GM19452 (cell line): Measurements from ENCODE around the gene NPAS3.

ENCODE experiments used
- ATAC-seq: cut with Tn5 transposase; IDR thresholded peaks from one replicate; pipeline ENCODE4 v1.9.1; 2021; ENCODE audit not compliant: unreplicated experiment

NPAS3 gene

DNA sequence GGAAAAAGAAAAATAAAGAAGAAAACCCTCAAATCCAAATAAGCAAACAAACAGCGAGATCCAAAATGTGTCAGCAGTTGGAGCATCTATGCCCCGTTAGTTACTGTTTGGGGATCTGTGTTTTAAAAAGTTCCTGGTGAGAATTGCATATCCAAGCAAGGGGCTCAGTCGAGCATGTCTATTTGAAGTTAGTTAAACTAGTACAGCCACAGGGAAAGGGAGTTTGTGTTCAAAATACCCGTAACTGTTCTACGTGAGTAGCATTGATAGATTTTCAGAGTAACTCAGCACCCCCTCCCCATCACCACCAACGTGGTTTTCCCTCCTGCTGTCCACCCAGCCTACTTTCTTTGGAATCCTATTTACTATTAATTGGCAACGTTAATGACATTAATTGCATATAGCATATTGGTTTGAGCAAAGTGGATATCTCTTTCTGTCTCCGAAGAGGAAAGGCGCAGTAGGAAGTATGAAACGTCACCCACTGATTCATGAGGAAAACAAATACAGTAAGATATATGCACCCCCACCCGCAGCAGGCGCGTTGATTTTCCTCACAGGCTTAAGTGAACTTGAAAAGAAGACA lies 1.5 kb downstream of the NPAS3 start:
- no peak for ATAC-seq

DNA sequence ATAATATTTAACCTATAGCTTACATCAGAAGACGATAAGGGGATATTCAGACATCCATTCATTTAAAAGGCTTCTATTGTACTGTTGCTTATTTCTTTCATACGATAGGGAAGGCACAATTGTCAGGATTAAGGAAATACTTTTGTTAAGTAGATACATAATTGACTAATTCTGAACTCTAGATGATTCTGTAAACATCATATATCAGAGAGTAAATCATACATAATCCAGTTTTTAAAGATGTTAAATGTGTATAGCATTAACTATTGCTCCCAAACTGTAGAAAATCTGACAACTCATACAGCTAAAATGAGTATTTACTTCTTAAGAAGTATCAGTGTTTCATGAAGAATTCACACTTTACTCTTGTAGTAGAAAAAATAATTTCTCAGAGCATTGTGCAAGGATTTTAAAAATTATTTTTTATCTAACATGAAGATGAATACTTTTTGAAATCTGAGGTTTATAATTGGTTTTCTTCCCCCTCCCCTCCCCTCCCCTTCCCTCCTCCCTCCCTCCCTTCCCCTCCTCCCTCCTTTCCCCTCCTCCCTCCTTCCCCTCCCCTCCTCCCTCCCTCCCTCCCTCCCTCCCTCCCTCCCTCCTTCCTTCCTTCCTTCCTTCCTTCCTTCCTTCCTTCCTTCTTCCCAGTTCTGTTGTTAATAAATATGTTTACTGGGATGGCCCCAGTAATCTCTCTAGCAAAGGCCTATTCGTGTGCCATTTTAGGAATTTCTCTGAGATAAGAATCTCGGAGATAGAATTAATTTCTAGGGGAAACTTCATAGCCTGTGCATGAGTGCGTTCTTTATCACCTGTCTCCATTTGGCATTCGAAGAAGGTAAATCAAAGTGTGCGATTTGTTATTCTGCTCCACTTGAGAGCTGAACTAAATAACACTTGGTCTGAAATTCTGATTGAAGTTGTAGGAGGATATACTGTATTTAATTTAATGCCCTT lies 2.3 kb downstream of the NPAS3 start:
- no peak for ATAC-seq

GRCh38 chr14:32941668-32942065 lies 3.0 kb downstream of the NPAS3 start:
- ATAC-seq, result no peak

DNA sequence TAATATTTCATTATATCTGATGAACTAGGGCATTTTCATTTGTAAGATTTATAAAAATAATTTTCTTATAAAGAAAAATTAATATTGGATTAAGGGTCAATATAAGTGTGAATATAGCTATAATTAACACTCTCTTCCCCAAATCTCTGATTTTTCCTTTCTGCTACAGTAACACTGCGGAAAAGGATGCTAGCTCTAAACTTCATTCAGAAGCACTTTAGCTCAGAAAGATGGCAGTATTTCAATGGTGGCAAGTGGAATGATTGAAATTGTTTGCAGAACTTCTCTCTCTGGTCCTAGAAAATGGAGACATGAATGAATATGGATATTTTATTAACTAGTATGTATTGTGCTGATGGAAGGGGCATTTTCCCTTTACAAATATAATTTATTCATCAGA lies 8.4 kb downstream of the NPAS3 start:
- no peak for ATAC-seq

DNA sequence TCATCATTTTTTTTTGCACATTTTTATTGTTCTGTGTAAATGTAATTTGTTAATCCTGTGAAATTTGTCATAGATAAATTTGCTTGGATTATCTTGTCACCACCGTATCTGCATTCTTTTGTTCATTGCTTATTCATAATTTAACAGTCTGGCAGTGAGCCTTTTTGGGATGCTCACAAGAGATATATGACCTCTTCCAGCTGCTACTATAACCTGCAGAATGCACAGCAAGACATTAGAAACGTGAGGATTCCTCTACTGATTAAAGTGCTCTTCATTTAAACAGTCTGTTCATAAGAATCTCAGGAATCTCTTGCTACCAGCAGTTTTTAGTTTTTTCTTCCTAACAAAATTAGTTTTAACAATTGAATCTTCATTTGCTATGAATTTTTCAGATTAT lies 9.1 kb downstream of the NPAS3 start:
- no peak for ATAC-seq

- ATAC-seq, result no peak
Measured at GRCh38 chr14:32950584-32950983, 11.9 kb downstream of the NPAS3 start.

DNA sequence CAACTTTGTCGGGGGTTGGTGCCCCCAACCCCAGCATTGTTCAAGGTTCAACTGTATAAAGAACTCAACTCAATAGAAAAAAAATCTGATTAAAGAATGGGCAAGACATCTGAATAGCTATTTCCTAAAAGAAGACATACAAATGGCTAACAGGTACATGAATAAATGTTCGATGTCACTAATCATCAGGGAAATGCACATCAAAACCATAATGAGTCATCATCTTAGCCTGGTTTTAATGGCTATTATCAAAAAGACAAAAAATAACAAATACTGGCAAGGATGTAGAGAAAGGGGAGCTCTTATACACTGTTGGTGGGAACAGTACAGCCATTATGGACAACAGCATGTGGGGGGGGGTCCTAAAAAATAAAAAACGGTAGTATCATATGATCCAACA lies 28.7 kb downstream of the NPAS3 start:
- ATAC-seq, result no peak

DNA sequence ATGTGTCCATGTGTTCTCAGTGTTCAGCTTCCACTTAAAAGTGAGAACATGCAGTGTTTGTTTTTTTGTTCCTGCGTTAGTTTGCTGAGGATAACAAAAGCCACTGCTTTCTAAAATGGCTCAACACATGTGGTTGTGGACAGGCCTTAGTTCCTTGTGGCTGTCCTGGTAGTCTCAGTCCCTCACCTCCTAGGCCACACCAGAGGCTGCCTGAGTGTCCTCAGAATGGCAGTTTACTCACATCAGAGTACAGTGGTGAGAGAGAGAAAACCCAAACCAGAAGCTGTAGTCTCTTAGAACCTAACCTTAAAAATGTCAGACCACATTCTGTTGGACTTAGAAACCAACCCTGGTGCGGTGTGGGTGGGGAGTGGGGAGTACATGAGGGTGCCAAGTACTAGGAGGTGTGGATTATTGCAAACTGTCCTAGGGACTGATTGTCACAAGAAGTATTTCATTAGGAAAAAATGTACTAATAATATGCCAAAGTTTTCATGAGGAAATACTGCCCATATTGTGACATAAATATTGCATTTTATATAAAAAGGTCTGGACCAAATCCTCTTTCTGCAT lies 30.4 kb downstream of the NPAS3 start:
- ATAC-seq, result no peak

- ATAC-seq, result no peak
Measured at GRCh38 chr14:32977913-32978312, 39.2 kb downstream of the NPAS3 start.

DNA sequence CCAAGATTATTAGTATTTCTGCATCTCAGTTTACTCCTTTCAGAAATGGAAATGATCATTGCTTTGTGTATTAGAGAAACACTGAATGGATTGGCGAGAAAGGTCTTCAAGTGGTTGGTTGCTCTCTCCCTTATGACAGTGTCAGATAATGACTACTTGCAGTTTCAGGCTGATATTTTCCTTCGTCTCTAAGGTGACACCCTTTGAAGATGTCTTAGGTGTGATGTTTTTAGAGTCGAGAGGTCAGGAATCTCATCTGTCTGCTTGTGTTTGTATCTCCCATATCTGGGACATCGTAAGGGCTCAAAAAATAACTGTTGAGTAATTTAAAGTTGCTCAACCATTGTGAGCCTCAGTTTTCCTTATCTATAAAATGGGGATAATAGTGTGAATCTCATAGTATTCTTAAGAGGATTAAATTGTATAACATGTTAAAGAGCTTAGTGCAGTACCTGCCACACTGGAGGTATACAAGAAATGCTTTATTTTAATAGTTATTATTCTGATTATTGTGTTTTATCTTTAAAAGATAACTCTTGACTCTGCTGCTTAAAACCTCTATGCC lies 40.1 kb downstream of the NPAS3 start:
- no peak for ATAC-seq

DNA sequence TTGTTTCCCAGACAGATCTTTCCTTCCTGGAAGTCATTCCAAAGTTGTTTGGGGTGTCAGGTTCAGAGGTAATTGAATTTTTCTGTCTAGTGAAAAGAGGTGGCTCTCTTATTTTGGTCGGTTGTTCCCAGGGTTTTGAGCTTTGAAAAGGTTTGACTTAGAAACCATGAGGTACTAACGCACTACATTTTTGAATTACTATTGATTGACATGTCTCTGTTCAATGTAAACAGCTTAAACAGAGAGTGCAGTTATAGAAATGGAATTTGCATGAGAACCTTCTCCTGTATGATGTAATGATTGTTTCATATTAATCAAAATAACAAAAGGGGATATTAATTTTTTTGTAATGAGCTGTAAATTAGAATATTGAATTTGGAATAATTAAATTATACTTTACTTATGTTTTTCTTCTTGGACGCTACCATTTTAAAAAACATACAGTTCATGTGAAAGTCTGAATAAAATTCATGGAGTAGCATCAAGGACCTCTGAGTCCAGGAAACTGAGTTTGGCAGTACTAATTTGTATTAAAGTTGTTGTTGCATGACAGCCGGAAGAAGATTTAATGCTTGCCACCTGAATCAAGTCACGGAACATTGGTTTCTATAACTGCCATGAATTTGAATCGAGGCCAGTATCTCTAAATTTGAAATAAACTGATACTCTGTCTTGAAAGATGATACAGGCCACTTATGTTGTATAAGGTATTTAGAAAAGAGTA lies 41.7 kb downstream of the NPAS3 start:
- ATAC-seq, result no peak

DNA sequence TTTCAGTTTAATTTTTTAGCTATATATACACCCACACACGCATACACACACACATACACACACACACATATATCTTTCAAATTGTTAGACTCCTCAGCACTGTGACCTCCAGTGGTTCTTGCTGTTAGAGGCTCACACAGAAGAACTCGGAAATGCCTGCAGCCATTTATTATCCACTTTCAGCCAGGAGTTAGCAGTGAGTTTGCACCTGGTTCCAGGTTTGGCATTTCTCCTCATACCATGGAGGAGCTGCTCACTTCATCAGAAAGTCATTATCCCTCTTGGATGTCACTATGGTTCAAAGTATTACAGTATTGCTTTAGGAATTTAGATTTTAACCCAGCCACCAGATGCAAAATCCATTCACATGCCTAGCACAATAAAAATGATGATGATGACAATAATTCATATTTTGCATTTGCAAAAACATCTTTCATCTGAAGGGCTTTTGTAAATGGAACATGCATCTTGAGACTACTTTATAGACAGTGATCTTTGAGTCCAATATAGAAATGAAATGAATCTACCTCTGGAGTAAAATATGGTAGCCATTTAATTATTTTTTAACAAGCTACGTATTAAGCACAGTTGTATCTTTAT lies 42.3 kb downstream of the NPAS3 start:
- ATAC-seq, result no peak

GRCh38 chr14:32984241-32984930 lies 45.7 kb downstream of the NPAS3 start:
- no peak for ATAC-seq

DNA sequence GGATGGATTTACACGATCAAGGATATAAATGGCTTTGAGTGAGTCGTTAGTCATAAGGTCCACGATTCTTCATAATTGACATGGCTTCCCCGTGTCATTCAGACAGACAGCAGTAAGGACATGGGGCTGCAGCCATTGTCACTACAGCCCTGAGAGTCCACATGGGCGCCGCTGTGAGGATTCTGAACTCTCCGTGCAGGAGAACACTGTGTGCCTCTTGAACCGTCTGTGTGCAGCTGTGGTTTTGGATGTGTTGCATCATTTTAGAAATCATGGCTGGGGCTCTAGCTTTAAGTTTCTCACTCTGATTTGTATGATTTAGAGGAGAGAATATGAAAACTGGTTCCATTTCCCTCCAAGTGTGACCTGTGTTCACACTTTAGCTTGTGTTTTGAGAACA lies 47.2 kb downstream of the NPAS3 start:
- ATAC-seq, result no peak

DNA sequence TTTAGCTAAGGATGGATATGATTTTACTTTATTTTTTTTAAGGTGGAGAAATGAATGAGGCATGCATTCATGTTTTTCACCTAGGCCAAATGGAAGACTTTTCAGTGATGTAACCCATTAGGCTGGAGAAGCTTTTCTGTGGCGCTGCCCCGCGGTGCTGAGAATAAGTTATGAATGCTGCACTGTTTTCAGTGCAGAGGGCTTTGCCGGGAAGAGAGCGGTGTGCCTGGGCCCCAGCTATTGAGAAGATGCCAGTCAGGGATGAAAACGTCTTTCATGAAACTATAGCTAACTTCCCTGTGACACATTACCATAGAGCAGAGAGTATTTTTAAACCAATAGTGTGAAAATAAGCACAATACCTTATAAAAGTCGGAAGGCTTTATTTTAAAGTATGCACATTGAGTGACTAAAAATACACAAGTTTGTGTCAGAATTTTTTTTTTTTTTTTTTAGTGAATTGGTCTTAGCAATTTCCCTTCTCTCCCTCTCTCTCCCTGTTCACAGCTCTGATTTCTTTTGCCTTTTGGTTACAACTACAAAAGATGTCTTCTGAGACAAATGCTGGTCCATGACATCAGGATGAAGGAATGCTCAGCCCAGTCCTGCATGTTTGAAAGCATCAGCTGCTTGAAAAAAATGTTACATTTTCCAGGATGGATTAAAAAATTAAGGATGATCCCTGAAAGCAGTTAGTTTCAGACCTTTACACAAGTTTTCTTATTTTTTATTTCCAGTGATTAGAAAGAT lies 48.3 kb downstream of the NPAS3 start:
- ATAC-seq, result no peak

DNA sequence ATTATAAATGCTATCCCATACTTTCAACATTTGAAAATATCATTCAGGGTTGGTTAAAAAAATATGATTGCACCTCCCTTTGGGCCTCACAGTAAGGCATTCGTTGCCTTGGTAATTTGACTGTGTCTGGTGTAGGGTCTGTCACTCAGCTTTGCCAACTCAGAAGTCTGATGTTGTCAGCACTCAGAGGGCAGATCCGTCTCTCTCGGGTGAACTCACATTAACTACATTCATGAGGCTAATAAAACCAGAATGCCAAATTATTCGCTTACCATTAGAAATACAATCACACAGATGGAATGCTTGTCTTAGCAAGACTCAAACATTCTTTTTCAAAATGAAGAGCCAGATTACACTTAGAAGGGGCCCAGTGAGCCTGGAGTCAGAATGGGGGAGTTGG lies 53.0 kb downstream of the NPAS3 start:
- no peak for ATAC-seq

- no peak for ATAC-seq
Measured at GRCh38 chr14:32993921-32994320, 55.2 kb downstream of the NPAS3 start.

- ATAC-seq, result no peak
Measured at GRCh38 chr14:32996343-32996742, 57.7 kb downstream of the NPAS3 start.

- no peak for ATAC-seq
Measured at GRCh38 chr14:32998433-32998832, 59.8 kb downstream of the NPAS3 start.

- no peak for ATAC-seq
Measured at GRCh38 chr14:33009673-33010072, 71.0 kb downstream of the NPAS3 start.
